ENCODE measurements around the gene NCAM1. TPM values are rescaled to one million over a fixed set of nuclear protein-coding genes. Genes with fewer than 3 reads are reported as not detected.

Gene NCAM1
- polyA plus RNA-seq, 1 donor (not counting 4 experiments of a cell fraction or from before 2014, with no cell fraction given), result 0.04 TPM

DNA sequence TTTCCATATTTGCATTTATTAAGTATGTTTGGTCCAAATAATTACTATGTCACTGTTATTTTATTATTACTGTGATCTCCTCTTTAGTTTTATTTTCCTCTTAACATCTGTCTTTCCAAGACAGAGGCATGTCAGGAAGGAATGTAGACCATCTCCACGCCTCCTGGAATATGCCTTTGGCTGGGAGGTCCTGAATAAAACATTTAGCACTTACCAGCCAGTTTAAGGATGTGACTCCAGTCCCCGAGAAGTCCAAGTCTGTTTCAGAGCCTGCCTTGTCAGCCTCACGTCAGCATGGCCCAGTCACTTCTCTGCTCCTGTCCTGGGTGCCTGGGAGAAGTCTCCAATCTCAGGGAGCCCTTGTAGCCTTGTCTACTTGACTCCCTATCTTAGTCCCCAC is 74.5 kb downstream of the NCAM1 start:
- Histone ChIP-seq H3K9me1 (ENCODE audit: control insufficient read depth, extremely low read depth, insufficient read depth, low read length) (no peaks in the 10 kb centered on the region), H3K27me3 (ENCODE audit: control insufficient read depth, extremely low read depth, insufficient read depth, low read length) (no peaks in the 10 kb centered on the region), H2AFZ (ENCODE audit: control insufficient read depth, low read length) (no peak overlapping the region), H3K9ac (ENCODE audit: control insufficient read depth, extremely low read depth, insufficient read depth, low read length) (no peak overlapping the region), H3K27ac (ENCODE audit: control insufficient read depth, insufficient read depth, low read length) (no peak overlapping the region), H3K79me2 (ENCODE audit: control insufficient read depth, insufficient read depth, low read length) (no peaks in the 10 kb centered on the region), H4K20me1 (ENCODE audit: control insufficient read depth, extremely low read depth, insufficient read depth, low read length) (no peaks in the 10 kb centered on the region), H3K9me3 (ENCODE audit: control insufficient read depth, low read depth, low read length) (no peaks in the 10 kb centered on the region), H3K4me1 (ENCODE audit: control insufficient read depth, extremely low read depth, insufficient read depth, low read length) (no peaks in the 10 kb centered on the region), H3K4me3 (ENCODE audit: control insufficient read depth in 2 of 3, extremely low read depth in 1 of 3, insufficient read depth in 2 of 3, low read depth in 1 of 3, low read length in 3 of 3) (no peak overlapping the region), H3K4me2 (ENCODE audit: control insufficient read depth, extremely low read depth, insufficient read depth, low read depth, low read length) (no peak overlapping the region), H3K36me3 (ENCODE audit: control insufficient read depth in 2 of 2, extremely low read depth in 1 of 2, insufficient read depth in 2 of 2, low read length in 2 of 2) (no peaks in the 10 kb centered on the region)
- dilution Hi-C loops (cut with MboI; ENCODE audit: extremely low pct_ligation_motif_present, low sequenced_read_pairs), result no loop called here
- TF ChIP-seq EZH2 (IDR thresholded peaks at IDR 0.05; ENCODE audit: low read length), result no peak
- TF ChIP-seq, protein P1, sequence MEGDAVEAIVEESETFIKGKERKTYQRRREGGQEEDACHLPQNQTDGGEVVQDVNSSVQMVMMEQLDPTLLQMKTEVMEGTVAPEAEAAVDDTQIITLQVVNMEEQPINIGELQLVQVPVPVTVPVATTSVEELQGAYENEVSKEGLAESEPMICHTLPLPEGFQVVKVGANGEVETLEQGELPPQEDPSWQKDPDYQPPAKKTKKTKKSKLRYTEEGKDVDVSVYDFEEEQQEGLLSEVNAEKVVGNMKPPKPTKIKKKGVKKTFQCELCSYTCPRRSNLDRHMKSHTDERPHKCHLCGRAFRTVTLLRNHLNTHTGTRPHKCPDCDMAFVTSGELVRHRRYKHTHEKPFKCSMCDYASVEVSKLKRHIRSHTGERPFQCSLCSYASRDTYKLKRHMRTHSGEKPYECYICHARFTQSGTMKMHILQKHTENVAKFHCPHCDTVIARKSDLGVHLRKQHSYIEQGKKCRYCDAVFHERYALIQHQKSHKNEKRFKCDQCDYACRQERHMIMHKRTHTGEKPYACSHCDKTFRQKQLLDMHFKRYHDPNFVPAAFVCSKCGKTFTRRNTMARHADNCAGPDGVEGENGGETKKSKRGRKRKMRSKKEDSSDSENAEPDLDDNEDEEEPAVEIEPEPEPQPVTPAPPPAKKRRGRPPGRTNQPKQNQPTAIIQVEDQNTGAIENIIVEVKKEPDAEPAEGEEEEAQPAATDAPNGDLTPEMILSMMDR (optimal IDR thresholded peaks at IDR 0.05 in 1 of 3, IDR thresholded peaks at IDR 0.05 in 1 of 3, conservative IDR thresholded peaks at IDR 0.05 in 1 of 3; ENCODE audit: extremely low read depth in 1 of 3, insufficient read depth in 2 of 3, low read length in 3 of 3), result no peak
- DNase-seq (ENCODE audit: low read depth, low spot score), result no peak
- FAIRE-seq, result no peak

- H3K27ac ChIP-seq (ENCODE audit: control insufficient read depth, insufficient read depth, low read length), result no peak overlapping the region
- no peaks in the 10 kb centered on the region for H4K20me1 ChIP-seq (ENCODE audit: control insufficient read depth, extremely low read depth, insufficient read depth, low read length)
- no peaks in the 10 kb centered on the region for H3K27me3 ChIP-seq (ENCODE audit: control insufficient read depth, extremely low read depth, insufficient read depth, low read length)
- no peak overlapping the region for H3K4me3 ChIP-seq (ENCODE audit: control insufficient read depth in 2 of 3, extremely low read depth in 1 of 3, insufficient read depth in 2 of 3, low read depth in 1 of 3, low read length in 3 of 3)
- H3K9me3 ChIP-seq (ENCODE audit: control insufficient read depth, low read depth, low read length), result no peaks in the 10 kb centered on the region
- TF ChIP-seq EZH2 (IDR thresholded peaks at IDR 0.05; ENCODE audit: low read length), result no peak
- TF ChIP-seq, protein P1 (optimal IDR thresholded peaks at IDR 0.05 in 1 of 3, IDR thresholded peaks at IDR 0.05 in 1 of 3, conservative IDR thresholded peaks at IDR 0.05 in 1 of 3; ENCODE audit: extremely low read depth in 1 of 3, insufficient read depth in 2 of 3, low read length in 3 of 3), result no peak
- no peak overlapping the region for H3K9ac ChIP-seq (ENCODE audit: control insufficient read depth, extremely low read depth, insufficient read depth, low read length)
- dilution Hi-C loops (cut with MboI; ENCODE audit: extremely low pct_ligation_motif_present, low sequenced_read_pairs), result no loop called here
- H2AFZ ChIP-seq (ENCODE audit: control insufficient read depth, low read length), result no peak overlapping the region
- no peaks in the 10 kb centered on the region for H3K9me1 ChIP-seq (ENCODE audit: control insufficient read depth, extremely low read depth, insufficient read depth, low read length)
- no peaks in the 10 kb centered on the region for H3K79me2 ChIP-seq (ENCODE audit: control insufficient read depth, insufficient read depth, low read length)
- DNase-seq (ENCODE audit: low read depth, low spot score) (no peak), FAIRE-seq (no peak)
- H3K4me2 ChIP-seq (ENCODE audit: control insufficient read depth, extremely low read depth, insufficient read depth, low read depth, low read length), result no peak overlapping the region
- no peaks in the 10 kb centered on the region for H3K36me3 ChIP-seq (ENCODE audit: control insufficient read depth in 2 of 2, extremely low read depth in 1 of 2, insufficient read depth in 2 of 2, low read length in 2 of 2)
- H3K4me1 ChIP-seq (ENCODE audit: control insufficient read depth, extremely low read depth, insufficient read depth, low read length), result no peaks in the 10 kb centered on the region
Observed at GRCh38 chr11:113043698-113044097, 82.5 kb downstream of the NCAM1 start.
